ENCODE results near the gene LZTFL1.

LZTFL1 gene

DNA sequence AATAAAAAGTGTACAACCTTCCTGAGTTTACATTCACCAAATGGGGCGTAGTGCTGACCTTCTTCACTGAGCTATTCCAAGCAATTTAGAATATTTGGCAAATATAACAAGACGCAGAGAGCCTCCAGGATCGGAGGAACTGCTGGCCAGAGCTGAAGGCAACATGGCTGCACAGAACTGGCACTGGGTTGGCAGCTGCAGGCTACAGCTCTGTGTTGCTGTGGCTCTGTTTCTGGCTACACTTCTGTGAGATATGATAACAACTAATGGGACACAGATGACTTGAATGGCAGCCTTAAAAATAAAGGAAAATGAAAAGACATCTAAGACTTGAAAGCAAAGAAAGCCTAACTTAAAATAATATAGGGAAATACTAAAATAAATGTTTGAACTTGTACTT lies 34.8 kb downstream of the LZTFL1 start:
- DNase-seq: no peak

GRCh38 chr3:45806072-45806471 lies 35.8 kb downstream of the LZTFL1 start:
- peak; percentile 6 for DNase-seq

DNA sequence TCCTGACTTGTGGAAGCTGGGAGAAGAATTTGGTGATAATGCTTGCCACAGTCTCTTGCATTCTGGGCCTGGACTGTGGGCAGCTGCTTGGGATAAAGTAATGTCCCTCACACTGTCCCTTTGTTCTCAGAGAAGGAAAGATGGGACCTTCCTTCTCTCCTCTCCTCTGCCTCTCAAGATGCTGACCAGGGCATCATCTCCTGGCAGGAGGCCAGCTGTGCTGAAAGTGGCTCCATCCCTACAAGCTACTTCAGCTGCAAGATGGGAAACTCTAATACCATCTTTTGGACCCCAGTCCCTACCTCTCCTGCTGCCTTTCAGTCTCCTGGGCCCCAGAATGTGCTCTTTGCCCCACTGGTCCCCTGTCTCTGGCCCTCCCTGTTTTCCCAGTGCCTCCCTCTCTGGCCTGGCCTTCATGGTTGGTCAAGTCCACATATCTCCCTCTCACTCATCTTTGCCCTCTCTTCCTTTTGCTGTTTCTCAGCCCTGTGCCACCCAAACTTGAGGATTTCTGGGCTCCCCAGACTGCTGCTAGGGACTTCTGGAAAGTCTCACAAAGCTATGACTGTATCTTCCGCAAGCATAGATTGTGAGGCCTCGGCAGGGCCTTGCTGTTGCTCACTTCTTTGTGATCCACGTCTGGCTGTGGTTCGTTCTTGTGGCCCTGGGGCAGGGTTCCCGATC lies 38.5 kb downstream of the LZTFL1 start:
- DNase-seq: no peak

DNA sequence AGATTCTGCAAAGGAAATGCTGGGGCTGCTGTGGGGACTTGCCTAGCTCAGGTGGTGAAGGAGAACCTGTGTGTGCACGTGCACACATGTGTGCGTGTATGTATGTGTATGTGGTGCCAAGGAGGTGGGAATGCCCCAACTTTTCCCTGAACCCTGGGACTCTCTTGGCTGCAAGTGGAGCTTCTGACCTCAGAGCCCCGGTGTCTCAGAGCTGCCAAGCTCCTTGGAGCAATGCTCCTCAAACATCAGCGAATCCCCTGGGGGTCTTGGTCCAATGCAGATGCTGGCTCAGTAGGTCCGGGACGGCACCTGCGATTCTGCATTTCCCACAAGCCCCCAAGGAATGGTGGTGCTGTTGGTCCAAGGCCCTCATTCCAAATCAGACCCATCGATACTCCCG lies 39.8 kb downstream of the LZTFL1 start:
- no peak for DNase-seq

DNA sequence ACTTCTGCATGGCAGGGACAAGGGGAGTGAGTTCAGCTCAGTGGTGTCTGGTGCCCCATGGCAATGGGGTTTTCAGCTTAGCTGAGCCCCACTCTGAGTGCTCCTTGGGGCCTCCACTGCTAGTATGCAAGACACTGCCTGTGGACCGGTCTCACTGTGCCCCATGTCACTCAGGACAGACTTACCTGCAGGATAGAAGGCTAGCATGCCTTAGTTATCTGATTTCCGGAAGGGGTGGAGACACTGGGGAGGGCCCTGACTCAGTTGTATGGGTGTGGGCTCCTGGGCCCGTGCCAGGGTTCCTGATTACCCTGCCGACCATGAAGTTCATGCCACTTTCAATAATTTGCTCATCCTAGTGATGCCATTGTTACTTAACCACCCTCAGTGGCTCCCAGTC lies 41.3 kb downstream of the LZTFL1 start:
- no peak for DNase-seq

DNA sequence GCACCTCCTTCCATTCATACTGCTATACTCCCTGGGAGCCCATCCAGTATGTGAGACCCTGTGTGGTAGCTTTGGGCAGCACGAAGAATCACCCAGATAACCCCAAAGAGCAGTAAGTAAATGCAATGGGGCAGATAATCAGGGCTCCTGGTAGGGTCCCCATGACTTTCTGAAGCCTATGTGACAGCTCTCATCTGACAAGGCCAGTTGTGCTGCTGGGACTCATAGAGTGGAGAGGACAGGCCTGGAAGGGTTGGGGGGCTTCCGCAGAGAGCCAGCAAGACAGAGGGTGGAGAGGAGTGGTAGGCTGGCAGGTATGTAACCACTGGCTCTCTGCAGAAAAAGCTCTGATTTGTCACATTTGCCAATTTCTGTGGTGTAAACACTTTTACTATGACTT lies 42.3 kb downstream of the LZTFL1 start:
- no peak for DNase-seq

- DNase-seq: no peak
Measured at GRCh38 chr3:45798034-45798433, 43.9 kb downstream of the LZTFL1 start.

GRCh38 chr3:45796902-45797637 lies 44.8 kb downstream of the LZTFL1 start:
- no peak for DNase-seq

DNA sequence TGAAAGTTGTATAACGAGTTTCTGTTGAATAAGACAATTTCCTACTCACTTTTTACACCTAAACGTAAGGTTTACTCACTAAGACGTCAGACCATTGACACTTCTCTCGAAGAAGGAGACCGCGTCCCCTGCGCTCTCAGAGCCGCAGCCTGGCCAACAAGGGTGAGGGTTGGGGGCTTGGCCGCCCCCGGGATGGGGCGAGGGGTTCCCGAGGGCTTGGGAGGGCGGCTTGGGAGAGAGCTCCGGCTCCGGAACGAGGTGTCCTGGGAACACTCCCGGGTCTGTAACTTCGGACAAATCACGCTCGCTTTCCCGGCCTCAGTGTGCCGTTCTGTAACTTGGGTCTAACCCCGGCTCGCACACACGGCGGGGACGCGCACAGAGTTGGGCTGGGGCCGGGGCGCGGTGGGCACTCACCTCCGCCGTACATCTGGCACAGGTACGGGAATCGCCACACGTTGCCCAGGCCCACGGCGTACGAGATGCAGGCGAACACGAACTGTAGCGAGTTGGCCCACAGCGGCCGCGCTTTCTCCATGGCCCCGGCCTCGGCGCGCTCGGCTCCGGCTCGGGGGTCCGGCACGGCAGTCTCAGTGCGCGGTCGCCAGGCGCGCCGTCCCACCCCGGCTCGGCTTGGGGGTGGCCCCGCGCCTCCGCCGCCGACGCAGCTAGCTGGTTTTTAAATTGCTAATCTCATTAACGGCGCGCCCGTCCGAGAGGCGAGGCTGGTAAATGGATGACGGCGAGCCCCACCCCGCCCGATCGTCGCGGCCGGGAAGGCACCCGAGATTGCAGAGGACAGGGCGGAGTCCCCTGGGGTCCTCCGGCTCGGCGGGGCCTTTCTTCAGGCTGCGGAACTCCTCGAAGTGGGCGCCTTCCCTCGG lies 45.8 kb downstream of the LZTFL1 start, which contains the start of gene SLC6A20:
Gene SLC6A20 (minus strand): TSS at position 655 of the 884 bp plus-strand sequence. CDS start 117 bp downstream, at position 538.
- no peak for DNase-seq

- DNase-seq: no peak
Measured at GRCh38 chr3:45795509-45795881, 46.4 kb downstream of the LZTFL1 start.

DNA sequence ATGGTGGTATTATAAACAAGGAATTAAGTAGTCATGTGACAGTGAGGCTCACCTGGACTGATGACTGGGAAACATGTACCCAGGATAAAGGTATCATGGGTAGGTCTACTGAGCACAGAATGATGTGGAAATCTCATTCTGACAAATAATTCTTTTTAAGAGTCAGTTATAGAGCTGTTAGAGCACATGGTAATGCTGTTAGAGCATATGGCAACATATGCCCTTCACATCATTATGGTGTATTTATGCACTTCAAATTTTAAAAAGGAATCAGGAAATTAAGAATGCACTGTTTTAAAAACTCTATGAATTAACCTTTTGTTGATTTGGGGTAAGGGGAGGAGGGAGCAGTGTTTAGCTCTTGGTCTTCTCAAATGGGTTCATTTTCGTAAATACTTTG lies 47.3 kb downstream of the LZTFL1 start:
- no peak for DNase-seq

- DNase-seq: no peak
Measured at GRCh38 chr3:45794177-45794560, 47.8 kb downstream of the LZTFL1 start.

DNA sequence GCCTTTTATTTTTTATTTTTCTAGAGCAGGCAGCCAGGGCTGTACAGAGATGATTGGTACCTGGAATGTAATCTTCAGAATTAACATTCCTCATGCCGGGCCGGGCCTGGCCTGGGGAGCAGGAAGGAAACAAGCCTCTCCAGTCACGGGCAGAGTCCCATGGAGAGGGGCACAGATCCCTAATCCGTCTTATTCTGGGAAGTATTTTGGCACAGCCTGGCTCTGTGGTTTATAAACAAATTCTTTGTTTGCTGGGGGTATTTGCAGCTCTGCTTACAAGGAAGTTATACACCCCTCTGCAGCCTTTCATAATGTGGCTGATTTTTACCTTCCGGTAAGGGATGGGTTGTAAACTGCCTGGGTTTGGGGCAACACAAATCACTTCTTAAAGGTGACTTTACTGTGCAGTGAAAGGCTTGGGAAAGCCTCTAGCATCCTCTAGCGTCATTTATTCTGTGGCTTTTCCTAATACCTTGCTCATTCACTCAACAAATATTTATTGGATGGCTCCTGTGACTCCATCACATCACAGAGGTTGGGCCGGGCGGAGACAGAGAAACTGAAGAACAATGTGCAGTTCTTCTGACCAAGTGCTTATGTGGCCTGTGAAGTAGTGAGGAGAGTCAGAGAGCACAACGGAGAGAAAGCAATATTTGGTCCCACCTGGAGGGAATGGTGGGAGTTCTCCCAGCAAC lies 48.3 kb downstream of the LZTFL1 start:
- DNase-seq: no peak

DNA sequence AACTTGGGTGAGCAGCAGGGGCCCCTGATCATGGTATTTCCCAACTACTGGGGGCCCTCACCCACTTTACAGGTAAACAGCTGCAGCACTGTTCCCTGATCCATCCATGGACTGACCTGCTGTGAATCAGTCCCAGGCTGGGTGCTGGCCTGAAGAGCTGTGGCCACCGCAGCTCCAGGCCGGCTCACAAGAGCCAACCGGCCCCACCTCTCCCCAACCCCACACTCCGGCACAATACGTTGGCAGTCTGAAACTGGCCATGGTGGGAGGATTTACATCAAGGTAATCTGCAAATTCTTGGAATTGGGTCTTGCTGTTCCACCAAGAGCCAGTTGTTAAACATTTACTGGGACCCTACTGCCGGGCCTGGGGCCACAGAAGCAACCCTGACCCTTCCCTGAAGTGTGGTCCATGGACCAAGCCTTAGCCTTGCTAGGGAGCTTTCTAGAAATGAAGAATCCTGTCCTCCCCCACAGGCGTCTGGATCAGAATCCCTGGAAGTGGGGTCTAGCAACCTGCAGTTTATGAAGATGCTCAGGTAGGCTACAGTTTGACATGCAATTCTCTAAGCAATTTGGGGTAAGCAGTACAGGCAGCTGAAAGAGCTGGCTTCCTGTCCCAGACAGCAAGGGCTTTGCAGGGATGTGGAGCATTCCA lies 49.3 kb downstream of the LZTFL1 start:
- DNase-seq: no peak

DNA sequence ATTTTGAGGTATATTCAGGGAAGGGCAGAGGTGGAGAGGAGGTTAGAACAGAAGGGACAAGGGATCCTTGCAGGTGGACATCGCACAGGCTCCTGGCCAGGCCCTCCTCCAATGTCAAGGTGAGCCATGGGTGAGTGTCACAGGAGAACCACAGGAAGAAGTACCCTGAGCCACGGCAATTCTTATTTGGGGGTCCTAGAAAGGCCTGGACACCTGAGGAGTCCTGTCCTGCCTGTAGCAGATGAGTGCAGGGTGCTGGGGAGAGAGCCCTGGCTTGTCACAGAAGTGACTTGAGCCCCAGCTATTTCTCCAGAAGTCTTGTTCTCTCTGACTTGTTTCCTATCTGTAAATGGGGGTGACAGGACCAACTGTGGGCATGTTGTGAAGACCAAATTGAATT lies 49.9 kb downstream of the LZTFL1 start:
- no peak for DNase-seq

DNA sequence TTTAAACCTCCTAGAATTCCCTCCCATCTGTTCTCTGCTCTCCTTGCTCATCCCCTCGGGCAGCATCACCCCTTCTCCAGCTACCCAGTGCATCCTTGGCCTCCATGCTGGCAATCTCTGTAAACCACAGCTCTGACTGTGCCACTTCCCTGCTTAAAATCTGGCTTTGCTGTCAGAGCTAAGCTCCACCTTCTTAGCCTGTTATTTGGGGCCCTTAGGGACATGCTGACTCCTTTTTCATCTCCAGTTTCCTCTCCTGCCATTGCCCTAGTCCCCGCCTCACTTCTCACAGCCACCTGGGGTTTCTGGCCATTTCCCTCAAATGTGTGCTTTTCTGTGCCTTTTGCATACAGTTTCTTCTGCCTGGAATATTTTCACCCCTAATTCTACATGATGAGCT lies 51.3 kb downstream of the LZTFL1 start:
- DNase-seq: no peak

GRCh38 chr3:45789235-45789812 lies 52.6 kb downstream of the LZTFL1 start:
- DNase-seq: no peak

GRCh38 chr3:45787551-45787950 lies 54.4 kb downstream of the LZTFL1 start:
- no peak for DNase-seq

- no peak for DNase-seq
Measured at GRCh38 chr3:45786801-45787495, 55.0 kb downstream of the LZTFL1 start.

GRCh38 chr3:45785605-45786150 lies 56.2 kb downstream of the LZTFL1 start:
- no peak for DNase-seq

GRCh38 chr3:45783667-45784066 lies 58.3 kb downstream of the LZTFL1 start:
- no peak for DNase-seq
